Endodermal cell (in vitro differentiated cells): ENCODE results near the gene CCNQ. TPM values are rescaled to one million over a fixed set of nuclear protein-coding genes. Genes with fewer than 3 reads are reported as not detected.

Experiments used
- DNase-seq: peaks from one replicate; pipeline ENCODE4 v3.0.0-alpha.2; 2017
- H3K27ac ChIP-seq: 2 replicates; pipeline ENCODE4 v1.5.1; 2013; ENCODE audit warnings: mild to moderate bottlenecking, low read depth, low read length, moderate library complexity
- H3K27me3 ChIP-seq: 2 replicates; pipeline ENCODE4 v1.6.1; 2013; ENCODE audit warnings: mild to moderate bottlenecking, low read length, moderate library complexity; ENCODE audit not compliant: insufficient read depth, control insufficient read depth, poor library complexity, severe bottlenecking
- H3K36me3 ChIP-seq: 2 replicates; pipeline ENCODE4 v1.7.0; 2013; ENCODE audit warnings: mild to moderate bottlenecking, low read length, moderate library complexity; ENCODE audit not compliant: control insufficient read depth, insufficient read depth
- H3K4me1 ChIP-seq: one replicate; pipeline ENCODE4 v1.7.0; 2013; ENCODE audit warnings: low read length; ENCODE audit not compliant: control insufficient read depth, insufficient read depth
- H3K4me3 ChIP-seq: 2 replicates; pipeline ENCODE4 v1.5.1; 2013; ENCODE audit warnings: mild to moderate bottlenecking, low read length, moderate library complexity
- H3K9ac ChIP-seq: 2 replicates; pipeline ENCODE4 v1.6.1; 2013; ENCODE audit warnings: mild to moderate bottlenecking, low read length, moderate library complexity; ENCODE audit not compliant: poor library complexity, severe bottlenecking; ENCODE audit errors: extremely low read depth
- H3K9me3 ChIP-seq: 2 replicates; pipeline ENCODE4 v1.6.1; 2013; ENCODE audit warnings: mild to moderate bottlenecking, low read length, moderate library complexity; ENCODE audit not compliant: control insufficient read depth
- H3K27ac Mint-ChIP-seq: 2 replicates; pipeline ENCODE4 v1.8.0; 2020; ENCODE audit warnings: mixed read lengths
- H3K27me3 Mint-ChIP-seq: 2 replicates; pipeline ENCODE4 v1.8.0; 2021; ENCODE audit warnings: mild to moderate bottlenecking, mixed read lengths; ENCODE audit not compliant: insufficient read depth
- H3K36me3 Mint-ChIP-seq: 2 replicates; pipeline ENCODE4 v1.8.0; 2020; ENCODE audit warnings: low read depth, mixed read lengths
- H3K4me1 Mint-ChIP-seq: 2 replicates; pipeline ENCODE4 v1.8.0; 2020; ENCODE audit warnings: mixed read lengths
- H3K4me3 Mint-ChIP-seq: 2 replicates; pipeline ENCODE4 v1.8.0; 2020; ENCODE audit warnings: mild to moderate bottlenecking, moderate library complexity, mixed read lengths
- H3K9me3 Mint-ChIP-seq: 2 replicates; pipeline ENCODE4 v1.8.0; 2020; ENCODE audit warnings: mild to moderate bottlenecking, mixed read lengths
- CTCF ChIP-seq: fragments of 200-600 bp; sonication (generic); conservative IDR thresholded peaks from 2 replicates; pipeline ENCODE4 v1.5.0; 2021; ENCODE audit warnings: antibody characterized with exemption, mild to moderate bottlenecking
- WGBS, 2 experiments: methylation state at CpG; one replicate each; pipeline versions ENCODE4 v1.1.5 to v1.1.7; 2013; ENCODE audit warnings: missing lambda C conversion rate in 2 of 2, mixed read lengths in 1 of 2; ENCODE audit not compliant: insufficient coverage in 1 of 2, insufficient read length in 1 of 2; 5-methylcytosine and 5-hydroxymethylcytosine counted together
- total RNA-seq, 2 donors: library from RNA; stranded (reverse); fragmentation: NEBNext Ultra II Directional in 1 of 2; extraction: Animal tissue kit (Norgen Biotek cat#: 25700) in 1 of 2; gene quantifications; 2 replicates in 1 of 2; 3 replicates in 1 of 2; pipeline ENCODE4 v1.2.1, GENCODE V29; 2021

CCNQ gene
- total RNA-seq, 2 donors from 2014 or later: 17.1 to 20.8 TPM

- Histone ChIP-seq H3K36me3 (no peaks in the 10 kb centered on the region), H3K9me3 (no peaks in the 10 kb centered on the region), H3K9ac (no peak overlapping the region), H3K27ac (no peak overlapping the region), H3K4me1 (no peaks in the 10 kb centered on the region), H3K27me3 (peaks cover 83% of the 10 kb centered on the region), H3K4me3 (no peak overlapping the region)
- H3K27ac Mint-ChIP-seq: no peak overlapping the region
- H3K4me1 Mint-ChIP-seq: peaks cover 3% of the 10 kb centered on the region
- H3K9me3 Mint-ChIP-seq: peaks cover 46% of the 10 kb centered on the region
- WGBS, 2 experiments: 6 to 13% methylated on average over 3 to 44 of the region's 46 CpGs
- DNase-seq: peak; percentile 71
- no peaks in the 10 kb centered on the region for H3K36me3 Mint-ChIP-seq
- H3K4me3 Mint-ChIP-seq: peak overlapping the region; percentile 45
- H3K27me3 Mint-ChIP-seq: peaks cover 78% of the 10 kb centered on the region
- TF ChIP-seq CTCF: peak; percentile 40
Observed at GRCh38 chrX:153644356-153645125, 45.6 kb upstream of the CCNQ start.

- Mint-ChIP-seq H3K27me3 (peaks cover 80% of the 10 kb centered on the region), H3K27ac (no peak overlapping the region), H3K4me3 (peak overlapping the region; percentile 45)
Observed at GRCh38 chrX:153643431-153644351, 44.8 kb upstream of the CCNQ start.

More at GRCh38 chrX:153643431-153644351, 44.8 kb upstream of the CCNQ start:
- no peaks in the 10 kb centered on the region for H3K36me3 ChIP-seq
- peaks cover 43% of the 10 kb centered on the region for H3K9me3 Mint-ChIP-seq
- no peak overlapping the region for H3K4me3 ChIP-seq
- no peaks in the 10 kb centered on the region for H3K9me3 ChIP-seq
- no peak overlapping the region for H3K9ac ChIP-seq
- H3K27me3 ChIP-seq: peaks cover 75% of the 10 kb centered on the region
- TF ChIP-seq CTCF: peak; percentile 31
- no peaks in the 10 kb centered on the region for H3K36me3 Mint-ChIP-seq
- no peak overlapping the region for H3K27ac ChIP-seq
- peak; percentile 56 for DNase-seq
- peaks cover 3% of the 10 kb centered on the region for H3K4me1 Mint-ChIP-seq
- no peaks in the 10 kb centered on the region for H3K4me1 ChIP-seq
- 1% methylated on average over 69 of the region's 84 CpGs; no CpG with 5 or more reads in 1 of the 2 experiments for WGBS, 2 experiments
